SW 1271 (cell line): ENCODE results near the gene WDR76.

ENCODE experiments used
- DNase-seq, 2 experiments: peaks; one replicate each; lab custom pipeline; 2025; lab: John Stamatoyannopoulos, UW

Gene WDR76

DNA sequence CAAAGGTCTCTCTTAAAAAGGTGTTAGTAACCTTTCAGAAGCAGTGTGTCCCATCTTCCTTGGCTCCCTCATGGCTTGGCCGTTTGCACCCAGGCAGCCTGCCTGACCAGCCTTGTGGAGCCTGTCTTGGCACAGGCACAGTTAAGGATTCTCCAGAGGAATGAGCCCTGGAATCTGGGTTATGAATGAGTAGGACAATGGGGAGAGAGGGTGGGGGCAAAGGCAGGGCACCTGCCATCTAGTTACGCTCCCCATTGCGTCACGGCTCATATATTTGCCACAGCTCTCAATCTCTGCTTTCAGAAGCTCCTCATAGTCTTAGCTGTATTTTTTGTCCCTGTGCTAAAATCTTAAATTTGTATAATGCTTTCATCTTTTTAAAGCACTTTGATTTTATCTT lies 50.6 kb downstream of the WDR76 start:
- DNase-seq = no peak

DNA sequence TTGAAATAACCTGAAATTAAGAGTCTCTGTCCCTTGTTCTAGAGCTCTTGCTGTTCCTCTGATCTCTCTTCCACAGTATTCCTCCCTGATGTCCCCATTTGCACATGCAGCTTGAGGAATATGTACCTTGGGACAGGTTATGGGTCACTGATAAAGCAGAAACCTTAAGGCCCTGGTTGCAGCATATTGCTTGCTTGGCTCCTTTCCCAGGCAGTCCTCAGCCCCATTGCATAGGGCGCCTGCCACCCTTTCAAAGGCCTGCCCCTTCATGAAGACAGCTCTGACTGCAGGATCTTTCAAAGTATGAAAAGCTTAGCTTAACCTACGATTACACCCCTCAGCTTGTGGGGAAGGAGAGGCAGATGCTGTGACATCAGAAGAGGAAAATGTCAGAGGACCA lies 51.6 kb downstream of the WDR76 start:
- no peak for DNase-seq

DNA sequence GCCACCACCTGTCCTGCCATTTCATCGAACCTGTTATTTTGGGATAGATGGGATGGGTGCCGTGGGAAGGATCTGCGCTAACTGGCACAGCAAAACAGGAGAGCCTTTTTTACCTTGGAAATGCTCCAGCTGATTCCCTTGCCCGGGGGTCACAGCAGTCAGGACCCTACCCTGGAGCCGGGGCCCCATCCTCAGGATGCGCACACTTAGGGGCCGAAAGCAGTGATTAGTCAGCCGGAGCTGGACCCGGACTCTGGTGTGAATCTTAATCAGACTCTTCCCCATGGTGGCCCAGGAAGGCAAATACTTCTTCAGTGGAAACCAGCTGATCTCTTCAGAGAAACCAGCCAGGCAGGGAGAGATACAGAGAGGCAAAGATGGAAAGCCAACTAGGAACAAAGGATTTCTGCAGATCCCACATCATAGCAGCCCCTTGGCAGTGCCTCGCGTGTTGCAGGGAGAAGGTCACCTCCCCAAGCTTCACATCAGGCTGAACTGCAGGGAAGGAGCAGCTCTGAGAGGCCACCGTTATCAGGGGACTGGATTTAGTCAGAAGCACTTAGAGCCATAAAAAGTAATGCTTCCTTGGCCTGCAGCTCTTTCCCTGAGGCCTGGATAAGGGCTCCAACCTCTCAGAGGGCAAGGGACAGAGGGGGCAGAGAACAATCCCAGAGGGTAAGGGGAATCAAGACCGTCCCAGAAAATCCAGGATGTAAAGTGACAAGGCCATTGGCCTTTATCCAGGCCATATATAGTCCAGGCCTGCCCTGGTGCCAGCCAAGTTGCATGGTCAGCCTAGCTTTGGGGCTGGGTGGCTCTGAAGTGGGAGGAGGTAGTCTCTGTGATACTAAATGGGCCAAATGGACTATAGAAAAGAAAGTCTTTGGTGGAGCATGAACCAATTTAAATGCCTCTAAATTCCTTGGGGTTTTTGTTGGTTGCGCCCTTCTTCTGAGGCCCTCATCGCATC lies 52.9 kb downstream of the WDR76 start:
- DNase-seq = no peak

DNA sequence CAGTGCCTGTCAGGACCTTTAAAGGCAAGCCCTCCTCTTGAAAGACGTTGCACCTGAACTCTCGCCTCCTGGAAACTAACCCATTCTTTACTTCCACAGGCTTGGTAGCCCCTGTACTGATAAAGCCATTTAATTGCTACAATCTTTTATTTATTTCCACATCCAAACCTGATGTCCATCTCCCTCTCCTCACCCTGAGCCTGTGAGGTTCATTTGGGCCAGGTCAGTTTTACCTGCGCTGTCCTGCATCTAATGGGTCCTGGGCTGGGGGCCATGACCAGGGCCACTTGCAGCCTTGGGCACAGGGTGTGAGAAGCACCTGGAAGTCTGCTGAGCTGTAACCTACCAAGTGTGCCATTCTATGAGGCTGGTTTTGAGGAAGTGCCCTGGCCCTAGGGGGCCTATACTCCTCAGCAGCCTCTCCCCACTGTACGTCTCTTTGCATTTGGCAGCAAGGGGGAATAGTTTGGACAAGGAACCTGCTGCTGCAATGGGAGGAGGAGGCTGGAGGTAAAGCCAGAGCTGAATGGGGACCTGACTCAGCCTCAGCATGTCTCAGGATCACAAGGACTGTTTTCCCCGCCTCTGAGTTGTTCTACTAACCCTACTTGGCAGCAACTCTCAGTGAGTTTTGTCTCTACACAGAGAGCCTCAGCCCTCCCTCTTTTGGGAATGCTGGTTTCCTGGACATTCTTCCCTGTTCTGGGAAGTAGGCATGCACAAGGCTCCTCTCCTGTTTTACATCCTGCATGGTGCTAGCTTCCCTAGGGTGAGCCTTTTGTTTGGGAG lies 53.8 kb downstream of the WDR76 start:
- DNase-seq = no peak

DNA sequence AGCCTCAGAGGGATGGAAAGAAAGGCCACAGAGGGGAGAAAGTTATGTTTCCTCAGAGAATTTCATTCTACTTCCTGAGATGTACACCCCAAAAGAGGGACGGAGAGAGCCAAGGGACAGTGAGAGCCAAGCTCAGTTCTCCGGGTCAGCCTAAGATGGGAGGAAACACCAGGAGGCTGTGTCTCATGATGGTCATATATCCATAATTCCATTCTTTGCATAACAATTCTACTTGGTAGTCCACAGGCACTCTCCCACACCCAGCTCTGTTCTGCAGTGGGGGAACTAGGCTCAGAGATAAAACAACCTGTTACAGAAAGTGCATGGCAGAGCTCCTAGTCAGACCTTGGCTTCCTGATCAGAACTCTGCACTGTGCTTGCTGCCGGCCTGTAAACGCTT lies 54.4 kb downstream of the WDR76 start:
- DNase-seq = no peak

DNA sequence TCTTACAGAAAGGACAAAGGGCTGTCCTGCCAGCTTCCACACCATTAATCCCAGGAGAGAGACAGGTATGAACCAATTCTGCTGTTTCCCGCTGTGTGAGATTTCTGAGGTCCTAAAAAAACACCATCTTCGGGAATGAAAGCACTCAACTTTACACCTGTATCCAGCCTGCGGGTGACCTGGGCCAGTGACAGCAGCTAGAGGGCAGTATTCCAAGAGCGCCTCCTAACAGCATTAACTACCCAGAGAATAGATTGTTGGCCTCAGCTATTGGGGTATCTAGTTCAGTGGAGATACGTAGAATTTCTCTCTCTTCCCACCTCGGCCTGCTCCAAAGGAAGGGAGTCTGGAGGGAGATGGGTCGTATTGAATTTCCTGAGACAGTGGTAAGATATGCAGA lies 55.1 kb downstream of the WDR76 start:
- no peak for DNase-seq

DNA sequence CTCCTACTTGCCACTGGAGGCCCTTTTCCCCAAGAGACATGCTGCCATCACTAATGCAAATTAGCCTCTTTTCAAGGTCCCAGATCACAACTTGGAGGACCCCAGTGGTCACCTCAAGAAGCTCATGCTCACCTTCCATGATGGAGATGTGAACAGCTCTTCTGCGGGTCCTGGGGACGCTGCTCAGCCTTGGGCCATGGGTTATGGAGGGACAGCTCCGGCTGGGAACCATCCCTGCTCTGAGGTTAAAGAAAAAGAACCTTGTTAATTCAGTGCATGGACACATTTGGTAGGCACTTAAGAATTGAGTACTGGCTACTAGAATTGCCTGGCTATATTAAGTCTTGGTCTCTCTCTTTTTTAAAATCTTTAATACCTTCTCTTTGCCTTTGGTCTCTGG lies 56.8 kb downstream of the WDR76 start:
- DNase-seq = no peak

DNA sequence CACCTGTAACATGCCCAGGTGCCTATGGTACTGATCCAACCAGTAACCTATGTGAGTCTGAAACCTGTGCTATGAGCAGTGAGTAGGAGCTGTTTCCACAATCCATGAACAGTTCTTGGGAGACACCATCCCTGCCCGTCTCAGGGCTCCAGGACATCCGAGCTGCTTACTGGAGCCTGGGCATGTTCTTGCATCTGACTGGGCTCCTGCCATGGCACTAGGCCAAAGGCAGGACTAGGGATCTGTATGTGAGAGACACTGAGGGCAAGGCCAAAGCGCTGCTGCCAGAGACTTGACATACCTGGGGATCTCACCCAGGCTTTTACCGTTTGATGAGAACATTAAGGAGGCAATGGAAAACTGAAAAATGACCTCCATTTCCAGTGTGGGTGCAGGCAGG lies 59.8 kb downstream of the WDR76 start:
- no peak for DNase-seq

DNA sequence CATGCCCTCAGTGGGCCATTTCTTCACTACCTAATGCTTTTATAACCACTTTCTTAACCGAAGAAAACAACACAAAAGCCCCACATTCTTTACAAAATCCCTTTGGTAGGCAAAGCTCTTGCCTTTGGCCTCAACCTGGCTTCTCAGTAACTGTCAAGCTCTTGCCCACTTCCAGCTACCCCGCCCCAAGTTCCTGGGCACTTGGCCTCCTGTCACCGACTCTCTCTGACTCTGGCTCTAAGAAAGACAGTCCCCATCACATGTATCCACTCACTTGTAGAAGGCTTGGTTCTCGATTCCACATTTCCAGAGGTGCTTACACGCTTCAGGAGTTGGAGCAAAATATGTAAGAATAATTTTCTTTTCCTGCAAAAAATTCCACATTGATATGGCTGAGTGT lies 61.1 kb downstream of the WDR76 start:
- no peak for DNase-seq

DNA sequence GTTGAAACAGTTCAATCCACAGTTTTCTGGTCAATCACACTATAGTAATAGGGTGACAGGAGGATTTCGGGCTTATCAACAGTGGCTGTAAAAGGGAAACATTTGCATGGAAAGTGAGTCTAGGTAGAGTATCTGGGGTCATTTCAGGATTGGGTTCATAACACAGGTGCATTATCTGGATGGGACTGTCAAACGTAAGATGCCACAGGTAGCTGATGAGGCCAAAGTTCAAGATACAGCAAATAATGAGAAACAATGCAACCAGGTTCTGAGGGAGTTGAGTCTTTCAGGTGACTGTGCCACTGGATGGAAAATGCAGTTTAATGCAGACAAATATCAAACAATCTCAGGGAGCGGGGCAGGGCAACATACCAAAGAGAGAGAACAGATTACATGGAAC lies 62.2 kb downstream of the WDR76 start:
- DNase-seq = no peak

DNA sequence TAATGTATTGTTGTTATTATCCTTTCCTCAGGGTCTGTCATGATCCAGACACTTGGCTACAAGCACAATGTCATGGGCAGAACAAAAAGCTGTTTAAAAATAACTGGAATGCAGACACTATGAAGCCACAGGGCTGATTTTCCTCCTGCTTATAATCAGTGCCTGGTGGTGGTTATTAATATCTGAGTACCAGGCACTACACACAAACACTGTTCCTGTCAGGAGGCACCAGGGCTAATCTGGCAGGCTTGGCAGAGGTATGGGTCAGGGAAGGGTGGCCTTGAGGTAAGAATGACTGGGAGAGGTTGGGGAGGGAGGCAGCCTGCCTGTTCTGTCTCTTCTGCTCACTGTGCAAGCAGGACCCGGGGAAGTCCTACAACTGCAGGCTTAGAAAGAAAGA lies 67.2 kb downstream of the WDR76 start:
- no peak for DNase-seq

DNA sequence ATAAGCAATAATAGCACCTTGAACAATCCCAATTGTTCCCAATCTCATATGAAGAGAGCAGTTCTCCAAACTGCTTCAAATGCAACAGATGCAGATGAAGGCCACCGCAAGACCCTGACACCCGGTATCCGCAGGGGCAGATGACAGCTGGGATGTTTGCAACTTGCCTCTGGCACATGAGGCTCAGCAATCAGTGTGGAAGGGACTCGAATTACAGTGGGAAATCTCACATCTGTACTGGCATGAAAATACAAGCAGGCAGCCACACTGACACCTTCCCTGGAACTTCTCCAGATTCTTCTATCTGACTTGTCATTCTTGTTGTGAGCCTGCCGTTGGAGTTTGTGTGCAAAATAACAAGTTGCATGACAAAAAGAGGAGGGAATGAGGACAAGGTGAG lies 68.8 kb downstream of the WDR76 start:
- DNase-seq = no peak

DNA sequence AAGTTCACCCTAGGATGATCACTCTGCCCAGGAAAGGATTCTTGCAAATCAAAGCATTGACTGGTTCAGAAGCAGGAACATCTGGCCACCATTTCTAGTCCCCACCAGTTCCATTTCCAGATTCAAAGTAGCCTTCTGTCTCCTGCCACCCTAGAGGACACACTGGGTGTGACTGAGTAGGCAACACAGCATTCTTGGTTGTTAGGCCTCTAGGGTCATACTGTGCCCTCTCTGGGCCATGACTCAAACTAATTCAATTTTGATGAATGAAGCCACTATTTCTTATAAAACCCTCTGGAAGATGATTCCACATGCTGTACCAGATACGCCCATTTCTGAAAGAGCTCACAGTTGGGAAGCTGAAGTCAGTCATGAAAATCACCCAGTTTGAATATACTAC lies 69.7 kb downstream of the WDR76 start:
- no peak for DNase-seq

DNA sequence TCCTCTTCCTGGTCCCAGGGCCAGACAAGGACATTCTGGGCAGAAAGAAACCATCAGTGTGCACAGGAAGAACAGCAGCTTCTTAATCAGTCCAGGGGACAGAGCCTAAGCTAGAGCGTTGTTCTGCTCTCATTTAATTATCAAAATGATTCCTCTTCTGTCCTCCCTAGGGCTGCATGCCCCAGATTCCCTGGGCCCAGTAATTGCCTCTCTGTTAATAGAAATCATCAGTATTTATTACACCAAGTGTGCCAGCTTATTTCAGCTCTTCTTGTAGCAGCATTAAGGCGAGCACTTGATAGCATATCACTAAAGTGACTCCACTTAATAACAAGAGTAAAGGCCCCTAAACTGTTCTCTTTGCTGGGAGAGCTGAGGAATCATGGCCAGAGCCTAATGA lies 72.1 kb downstream of the WDR76 start:
- no peak for DNase-seq

DNA sequence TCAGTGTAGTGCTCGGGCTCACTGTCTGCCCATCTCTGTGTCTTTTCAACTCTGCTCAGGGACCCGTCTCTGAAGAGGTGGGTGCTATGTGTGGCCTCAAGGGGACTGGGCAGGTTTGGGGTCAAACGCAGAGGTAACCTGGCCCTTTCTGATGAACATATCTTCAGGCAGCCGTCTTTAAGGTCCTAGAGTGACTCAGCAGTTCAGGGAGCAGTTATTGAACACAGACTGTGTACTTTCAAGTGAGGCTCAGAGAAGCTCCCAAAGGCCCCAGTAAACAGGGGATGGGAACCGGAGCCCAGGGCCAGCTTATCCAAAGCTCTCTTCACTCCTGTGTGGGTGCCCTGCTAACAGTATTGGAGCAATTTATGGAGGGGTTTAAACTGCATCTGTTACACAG lies 73.1 kb downstream of the WDR76 start:
- no peak for DNase-seq

DNA sequence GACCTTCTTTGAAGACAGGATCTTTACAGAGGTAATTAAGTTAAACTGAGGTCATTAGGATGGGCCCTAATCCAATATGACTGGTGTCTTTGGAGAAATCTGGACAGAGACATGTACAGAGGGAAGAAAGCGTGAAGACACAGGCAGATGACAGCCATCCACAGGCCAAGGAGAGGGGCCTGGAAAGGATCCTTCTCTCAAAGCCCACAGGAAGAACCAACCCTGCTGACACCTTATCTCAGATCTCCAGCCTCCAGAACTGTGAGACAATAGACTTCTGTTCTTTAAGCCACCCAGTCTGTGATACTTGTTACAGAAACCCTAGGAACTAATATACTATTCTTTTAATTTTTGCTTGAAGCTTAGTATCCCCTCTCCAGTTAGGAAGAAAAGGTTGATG lies 74.2 kb downstream of the WDR76 start:
- no peak for DNase-seq

DNA sequence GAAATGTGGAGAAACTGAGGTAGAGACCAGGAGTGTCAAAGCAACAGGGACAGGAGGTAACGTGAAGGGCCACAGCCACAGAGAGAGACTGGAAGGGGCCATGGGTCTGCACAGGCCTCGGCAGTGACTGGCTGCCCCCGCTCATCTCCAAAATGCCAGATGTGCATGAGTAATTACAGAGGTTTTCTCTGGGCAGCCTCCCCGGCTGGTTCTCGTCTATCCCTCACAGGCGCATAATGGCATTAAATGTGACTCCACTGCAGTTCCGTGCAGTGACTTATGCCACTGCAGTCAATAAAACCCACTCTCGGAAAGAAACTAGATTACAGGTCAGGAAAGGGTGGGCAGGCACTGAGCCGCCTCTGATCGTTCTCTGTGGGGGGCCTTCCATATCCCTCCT lies 74.7 kb downstream of the WDR76 start:
- no peak for DNase-seq

DNA sequence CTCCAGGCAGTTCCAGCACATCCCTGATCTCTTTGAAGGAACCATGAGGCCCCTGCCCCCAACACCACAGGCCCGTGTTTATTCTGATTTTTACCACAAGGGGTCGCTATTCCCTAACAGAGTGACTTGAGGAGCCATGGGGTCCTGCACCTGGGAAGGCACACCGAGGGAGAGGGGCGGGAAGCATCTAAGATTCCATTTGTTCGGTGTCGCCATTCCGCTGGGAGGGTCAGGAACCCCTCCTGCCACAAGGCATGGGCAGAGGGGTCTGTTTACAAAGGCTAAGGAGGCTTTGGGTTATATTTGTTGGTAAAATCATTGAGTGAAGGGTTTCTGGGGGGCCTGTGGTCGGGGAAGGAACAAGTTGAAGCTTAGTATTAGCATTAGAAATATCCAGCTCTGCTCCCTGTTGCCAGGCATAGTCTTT lies 77.1 kb downstream of the WDR76 start:
- peak in 1 of 2 experiments; percentile 12 for DNase-seq

DNA sequence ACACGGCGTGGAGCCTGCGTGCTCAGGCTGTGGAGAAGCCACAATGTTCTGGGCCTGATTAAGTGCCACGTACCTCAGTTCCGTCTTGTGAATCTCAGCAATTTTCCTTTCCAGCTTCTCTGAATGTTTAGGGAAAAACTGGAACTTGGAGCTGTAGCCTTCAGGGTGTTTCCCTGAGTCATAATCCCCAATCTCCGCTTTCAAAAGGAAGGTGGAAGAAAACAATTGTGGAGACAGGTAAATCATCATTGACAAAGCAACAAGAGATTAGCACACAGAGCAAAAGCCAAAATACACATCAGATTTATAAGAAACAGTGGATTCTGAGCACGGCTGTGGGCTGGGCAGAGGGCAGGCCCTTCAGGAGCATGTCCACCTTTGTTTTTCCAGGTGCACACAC lies 79.0 kb downstream of the WDR76 start:
- DNase-seq = no peak

DNA sequence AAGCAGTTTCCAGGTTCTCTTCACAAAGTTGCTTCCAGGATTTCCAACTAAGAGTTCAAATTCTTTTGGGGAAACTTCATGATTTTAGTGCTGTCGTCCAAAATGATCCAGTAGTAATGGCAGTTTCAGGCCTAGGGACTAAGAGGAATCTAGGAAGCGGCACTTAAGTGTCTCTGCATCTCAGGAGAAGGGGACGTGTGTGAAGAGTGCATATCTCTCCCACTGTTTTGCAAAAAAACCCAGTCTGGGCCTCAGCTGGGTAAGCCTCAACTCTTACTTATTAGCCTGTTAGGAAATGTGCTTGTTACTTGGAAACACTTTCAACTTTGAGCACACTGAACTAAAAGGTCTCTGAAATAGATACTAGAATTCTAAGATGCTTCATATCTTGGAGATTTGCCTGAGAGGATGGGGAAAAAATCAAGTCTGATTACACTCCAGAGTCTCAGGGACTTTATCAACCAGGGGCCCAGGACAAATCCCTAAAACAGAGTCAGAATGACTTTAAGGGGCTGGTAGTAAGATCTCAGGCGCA lies 81.8 kb downstream of the WDR76 start:
- no peak for DNase-seq

DNA sequence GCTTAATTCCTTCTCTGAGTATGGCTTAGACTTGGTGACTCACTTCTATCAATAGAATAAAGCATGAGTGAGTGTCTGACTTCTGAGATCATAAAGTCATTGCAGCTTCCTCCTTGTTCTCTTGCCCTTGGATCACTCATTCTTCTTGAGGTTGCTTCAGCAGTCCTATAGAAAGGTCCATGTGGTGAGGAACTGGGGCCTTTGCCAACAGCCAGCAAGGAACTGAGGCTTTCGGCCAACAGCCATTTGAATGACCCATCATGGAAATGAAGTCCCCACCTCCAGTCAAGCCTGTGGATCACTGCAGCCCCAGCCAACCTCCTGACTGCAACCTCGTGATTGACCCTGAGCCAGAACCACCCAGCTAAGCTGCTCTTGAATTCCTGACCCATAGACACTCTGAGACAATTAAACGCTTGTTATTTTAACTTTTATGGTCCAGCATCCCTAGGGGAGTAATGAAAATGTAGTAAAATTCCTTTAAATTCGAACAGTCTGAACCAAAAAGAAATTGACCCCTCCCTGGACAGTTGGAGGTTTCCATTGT lies 84.5 kb downstream of the WDR76 start:
- DNase-seq = no peak

DNA sequence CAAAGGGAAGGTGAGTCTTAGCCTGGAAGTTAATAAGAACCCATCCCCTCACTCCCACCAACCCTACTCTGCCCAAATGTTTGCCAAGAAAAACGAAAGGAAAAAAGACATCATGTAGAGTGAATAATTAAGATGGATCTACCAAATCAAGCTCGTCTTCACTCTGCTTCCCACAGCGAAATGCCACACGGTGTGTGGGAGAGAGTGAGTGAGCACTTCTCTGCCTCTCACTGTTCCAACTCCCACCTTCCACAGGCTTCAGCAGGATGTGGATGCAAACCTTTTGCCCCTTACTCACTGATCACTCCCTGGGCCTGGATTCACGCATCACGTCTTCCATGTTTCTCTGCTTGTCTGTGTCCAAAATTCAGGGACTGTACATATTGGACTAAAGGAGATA lies 85.4 kb downstream of the WDR76 start:
- no peak for DNase-seq
